T-helper 9 cell (primary cell): Measurements from ENCODE around the gene TPRN.
A peak's percentile ranks its signal among the peaks of the same experiment; 100 is the strongest.

Experiments
- DNase-seq: peaks from one replicate; pipeline ENCODE4 v3.0.0-alpha.2; 2020

Gene TPRN

GRCh38 chr9:137205126-137206069 lies 4.9 kb upstream of the TPRN start, which contains the start of the genes NDOR1 and TMEM203:
Gene NDOR1 (plus strand): TSS chr9:137205700. CDS start chr9:137205778, 78 bp downstream.
Gene TMEM203 (minus strand): TSS chr9:137205648. CDS start chr9:137205414, 234 bp downstream.
- DNase-seq, result peak; percentile 96

GRCh38 chr9:137204731-137205125 lies 4.2 kb upstream of the TPRN start:
- no peak for DNase-seq

- no peak for DNase-seq
Measured at GRCh38 chr9:137202966-137203365, 2.4 kb upstream of the TPRN start.

- no peak for DNase-seq
Measured at GRCh38 chr9:137201205-137201868, 796 bp upstream of the TPRN start.

GRCh38 chr9:137199411-137200121 lies 975 bp downstream of the TPRN start:
- DNase-seq, result no peak

- DNase-seq, result no peak
Measured at GRCh38 chr9:137198902-137199283, 1.6 kb downstream of the TPRN start.

- no peak for DNase-seq
Measured at GRCh38 chr9:137198051-137198901, 2.3 kb downstream of the TPRN start.

GRCh38 chr9:137195525-137196220 lies 4.9 kb downstream of the TPRN start:
- DNase-seq, result no peak

- no peak for DNase-seq
Measured at GRCh38 chr9:137194909-137195308, 5.6 kb downstream of the TPRN start.

GRCh38 chr9:137194388-137194787 lies 6.2 kb downstream of the TPRN start:
- no peak for DNase-seq

- DNase-seq, result no peak
Measured at GRCh38 chr9:137193771-137194170, 6.8 kb downstream of the TPRN start.

- no peak for DNase-seq
Measured at GRCh38 chr9:137192859-137193258, 7.7 kb downstream of the TPRN start.

GRCh38 chr9:137192448-137192780 lies 8.1 kb downstream of the TPRN start:
- no peak for DNase-seq

- no peak for DNase-seq
Measured at GRCh38 chr9:137191691-137192447, 8.7 kb downstream of the TPRN start.

- no peak for DNase-seq
Measured at GRCh38 chr9:137191245-137191644, 9.3 kb downstream of the TPRN start.

GRCh38 chr9:137190315-137190856 lies 10.2 kb downstream of the TPRN start:
- DNase-seq, result no peak

- DNase-seq, result no peak
Measured at GRCh38 chr9:137189297-137190295, 10.9 kb downstream of the TPRN start.

GRCh38 chr9:137188490-137189296 lies 11.8 kb downstream of the TPRN start, which contains the start of the genes ANAPC2 and SSNA1:
Gene ANAPC2 (minus strand): TSS chr9:137188560. CDS start chr9:137188532, 28 bp downstream.
Gene SSNA1 (plus strand): TSS chr9:137188676. CDS start chr9:137188727, 51 bp downstream.
- peak; percentile 94 for DNase-seq
